ENCODE data around the gene PRG2.
"Not testable (repeated sequence)": the region's sequence is repeated elsewhere in the genome, so short reads cannot be mapped to it uniquely, and the experiment has no call there.

The PRG2 gene

GRCh38 chr11:57419146-57419545, 28.7 kb upstream of the PRG2 start:
- no peak for DNase-seq (ENCODE audit: low spot score)

DNA sequence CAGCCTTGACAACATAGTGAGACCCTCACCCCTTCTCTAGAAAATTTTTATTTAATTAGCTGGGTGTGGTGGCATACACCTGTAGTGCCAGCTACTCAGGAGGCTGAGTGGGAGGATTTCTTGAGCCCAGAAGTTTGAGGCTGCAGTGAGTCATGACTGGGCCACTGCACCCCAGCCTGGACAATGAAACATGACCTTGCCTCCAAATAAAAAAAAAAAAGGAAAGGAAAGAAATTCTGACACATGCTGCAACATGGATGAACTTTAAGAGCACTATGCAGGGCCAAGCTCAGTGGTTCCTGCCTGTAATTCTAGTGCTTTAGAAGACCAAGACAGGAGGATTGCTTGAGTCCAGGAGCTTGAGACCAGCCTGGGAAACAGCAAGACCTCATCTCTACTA, 27.7 kb upstream of the PRG2 start:
- no peak for DNase-seq (ENCODE audit: low spot score)

GRCh38 chr11:57417056-57417455, 26.6 kb upstream of the PRG2 start:
- DNase-seq (ENCODE audit: low spot score): no peak

DNA sequence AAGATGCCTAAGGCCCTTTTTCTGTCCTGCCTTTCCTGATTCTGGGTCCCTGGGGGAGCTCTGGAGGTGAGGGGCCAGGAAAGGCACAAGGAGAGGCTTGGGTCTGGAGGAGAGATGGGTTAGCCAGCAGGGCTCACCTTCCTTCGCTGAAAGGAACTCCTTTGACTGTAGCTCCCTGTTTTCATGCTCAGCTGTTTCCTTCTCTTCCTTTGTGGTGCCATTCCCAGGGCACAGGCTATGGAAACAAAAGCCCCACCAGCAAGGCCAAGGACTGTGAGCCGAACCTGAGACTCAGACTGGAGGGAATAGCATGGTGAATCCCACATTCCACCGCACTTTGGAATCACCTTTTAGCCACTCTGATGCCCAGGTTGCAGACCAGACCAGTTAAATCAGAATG, 26.0 kb upstream of the PRG2 start:
- no peak for DNase-seq (ENCODE audit: low spot score)

- no peak for DNase-seq (ENCODE audit: low spot score)
Measured at GRCh38 chr11:57414612-57415212, 24.3 kb upstream of the PRG2 start.

DNA sequence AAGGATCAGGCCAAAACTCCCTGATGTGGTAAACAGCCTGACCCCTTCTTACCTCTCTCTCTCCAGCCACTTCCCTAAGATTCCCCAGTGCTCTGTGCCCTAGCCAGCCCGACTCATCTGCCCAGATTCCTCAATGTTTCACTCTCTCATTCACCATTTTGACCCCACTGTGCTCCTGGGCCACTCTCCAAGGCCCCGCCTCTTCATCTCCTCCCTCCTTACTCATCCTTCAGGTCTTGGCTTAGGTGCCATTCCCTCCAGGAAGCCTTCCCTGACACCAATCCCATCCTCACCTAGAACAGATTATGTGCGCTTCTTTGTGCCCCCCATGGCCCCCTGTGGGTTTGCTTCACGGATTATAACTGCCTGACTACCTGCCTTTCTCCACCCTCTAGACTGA, 23.2 kb upstream of the PRG2 start:
- DNase-seq (ENCODE audit: low spot score): no peak

GRCh38 chr11:57410287-57410686, 19.8 kb upstream of the PRG2 start:
- no peak for DNase-seq (ENCODE audit: low spot score)

GRCh38 chr11:57409321-57410100, 19.1 kb upstream of the PRG2 start:
- DNase-seq (ENCODE audit: low spot score): no peak

DNA sequence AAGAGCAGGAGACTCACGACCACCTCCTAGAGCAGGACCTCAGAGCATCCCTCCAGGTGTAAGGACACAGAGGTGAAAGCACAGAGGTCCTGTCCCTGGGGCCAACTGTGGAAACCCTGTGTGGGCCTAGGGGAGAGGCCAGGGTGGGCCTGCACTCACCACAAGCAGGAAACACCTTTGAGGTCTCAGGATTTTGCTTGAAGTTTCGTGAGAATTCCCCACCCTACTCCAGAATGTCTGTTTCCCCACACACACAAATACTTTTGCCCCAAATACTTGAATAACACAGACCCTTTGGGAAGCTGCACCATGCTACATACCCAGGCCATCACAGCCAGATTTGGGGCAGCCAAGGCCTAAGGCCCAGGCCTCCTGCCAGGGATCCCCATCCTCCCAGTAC, 18.3 kb upstream of the PRG2 start:
- no peak for DNase-seq (ENCODE audit: low spot score)

DNA sequence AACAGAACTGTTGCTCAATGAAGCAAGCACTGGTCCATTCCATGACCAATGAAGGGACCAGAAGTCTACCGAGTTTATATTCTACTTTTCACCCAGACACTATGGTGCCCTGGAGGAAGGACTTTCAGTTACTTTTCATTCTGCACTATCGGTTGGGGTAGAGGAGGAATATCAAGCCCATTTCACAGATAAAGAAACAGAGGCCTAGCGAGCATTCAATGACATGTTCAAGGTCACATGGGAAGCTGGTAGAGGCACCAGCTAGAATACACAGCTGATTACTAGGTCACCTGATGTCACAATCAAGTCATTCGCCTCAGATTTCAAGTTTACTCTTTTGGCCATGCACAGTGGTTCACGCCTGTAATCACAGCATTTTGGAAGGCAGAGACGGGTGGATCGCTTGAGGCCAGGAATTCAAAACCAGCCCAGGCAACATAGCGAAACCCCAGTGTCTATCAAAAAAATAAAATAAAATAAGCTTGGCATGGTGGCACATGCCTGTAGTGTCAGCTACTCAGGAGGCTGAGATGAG, 17.6 kb upstream of the PRG2 start:
- DNase-seq (ENCODE audit: low spot score): no peak

- no peak for DNase-seq (ENCODE audit: low spot score)
Measured at GRCh38 chr11:57407010-57407920, 16.8 kb upstream of the PRG2 start.

DNA sequence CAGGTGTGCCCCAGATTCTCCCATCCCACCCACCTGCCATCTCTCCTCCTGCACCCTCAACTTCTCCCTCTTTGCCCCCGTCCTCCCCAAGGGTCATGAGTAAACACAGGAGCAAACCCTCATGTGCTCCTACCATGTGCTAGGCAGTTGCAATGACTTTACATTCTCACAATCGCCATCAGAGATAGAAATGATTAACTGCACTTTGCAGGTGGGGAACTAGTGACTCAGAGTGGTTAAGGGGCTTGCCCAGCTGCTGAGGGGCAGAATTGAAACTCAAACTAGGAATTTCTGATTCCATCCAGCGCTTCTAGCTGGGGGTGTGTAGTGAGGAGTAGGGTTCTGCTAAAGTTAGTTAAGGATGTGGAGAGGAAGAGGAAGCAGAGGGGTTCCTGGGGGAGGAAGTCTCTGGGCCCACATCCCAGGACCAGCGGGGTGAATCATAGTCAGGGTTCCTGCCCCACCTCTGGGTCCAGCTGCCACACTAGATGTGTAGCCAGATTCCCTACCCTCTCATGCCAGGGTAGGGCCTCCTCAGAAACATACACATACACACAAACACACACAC, 16.0 kb upstream of the PRG2 start:
- no peak for DNase-seq (ENCODE audit: low spot score)

DNA sequence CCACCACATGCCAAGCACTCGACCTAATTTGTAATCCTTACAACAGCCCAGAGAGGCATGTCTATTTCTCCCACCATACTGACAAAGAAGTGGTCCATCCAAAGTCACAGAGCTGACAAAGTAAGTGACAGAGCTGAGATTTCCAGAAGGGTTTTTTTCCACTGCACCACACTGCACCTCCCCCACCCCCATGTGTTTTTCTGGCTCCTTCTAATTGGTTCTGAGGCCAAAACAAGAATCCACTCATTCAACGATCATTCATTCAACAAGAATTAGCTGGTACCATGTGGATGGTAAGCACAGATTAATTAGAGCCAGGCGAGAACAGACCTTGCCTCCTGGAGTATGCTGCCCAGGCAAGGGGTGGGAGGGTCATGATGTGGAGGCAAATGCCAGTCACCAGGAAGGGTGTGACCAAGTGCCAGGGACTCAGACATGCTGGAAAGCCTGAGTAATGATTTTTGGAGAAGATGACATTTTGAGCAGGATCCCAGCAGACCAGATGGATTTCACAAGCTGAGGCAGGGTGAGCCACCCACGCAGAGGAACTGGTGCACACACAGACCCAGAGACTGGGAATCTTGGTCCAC, 14.9 kb upstream of the PRG2 start:
- no peak for DNase-seq (ENCODE audit: low spot score)

DNA sequence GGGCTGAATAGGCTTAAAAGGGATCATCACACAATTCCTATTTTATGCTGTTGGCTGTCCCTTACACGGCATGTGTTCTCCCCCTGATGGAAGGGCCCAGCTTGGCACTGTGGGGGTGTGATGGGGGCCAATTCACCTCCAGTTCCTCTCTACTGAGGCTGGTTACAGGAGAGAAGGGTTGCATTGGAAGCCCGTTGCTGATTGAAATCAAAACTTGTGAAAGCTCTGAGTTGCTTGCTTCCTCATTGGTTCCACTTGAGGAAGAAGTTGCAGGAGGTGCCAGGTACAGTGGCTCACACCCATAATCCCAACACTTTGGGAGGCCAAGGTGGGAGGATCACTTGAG, 13.3 kb upstream of the PRG2 start:
- no peak for DNase-seq (ENCODE audit: low spot score)

- not testable (repeated sequence) for DNase-seq (ENCODE audit: low spot score)
Measured at GRCh38 chr11:57403003-57403801, 12.8 kb upstream of the PRG2 start.

DNA sequence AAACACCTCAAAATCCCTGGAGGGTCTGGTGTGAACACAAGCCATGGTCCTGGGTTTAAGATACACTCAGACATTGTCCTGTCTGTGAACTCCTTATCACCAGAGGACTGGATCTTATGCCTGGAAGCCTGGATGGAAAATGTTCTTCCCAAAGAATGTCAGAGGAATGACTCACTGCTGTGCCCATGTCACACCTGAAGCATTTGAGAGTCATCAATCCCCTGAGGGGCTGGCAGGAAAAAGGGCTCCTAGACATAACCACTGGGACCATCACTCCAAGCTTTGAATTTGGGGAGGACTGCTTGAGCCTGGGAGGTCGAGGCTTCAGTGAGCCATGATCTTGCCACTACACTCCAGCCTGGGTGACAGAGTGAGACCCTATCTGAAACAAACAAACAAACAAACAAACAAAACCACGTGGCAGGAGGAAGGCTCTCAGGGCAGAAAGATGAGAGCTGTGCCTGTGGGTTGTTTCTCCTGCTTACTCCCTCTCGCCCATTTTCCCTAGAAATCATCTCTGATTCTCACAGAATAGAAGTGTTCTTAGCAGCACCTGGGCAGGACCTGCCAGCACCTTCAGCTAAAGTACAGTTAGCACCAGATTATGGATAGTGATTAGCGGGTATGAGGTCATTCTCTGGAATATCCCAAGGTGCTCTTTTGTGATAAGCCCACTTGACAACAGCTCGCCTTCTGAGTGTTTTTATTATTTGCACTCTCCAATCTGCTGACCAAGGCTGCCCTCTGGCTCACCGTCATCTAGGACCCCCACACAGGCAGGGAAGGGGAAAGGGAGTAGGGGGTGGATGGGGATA, 11.9 kb upstream of the PRG2 start:
- DNase-seq (ENCODE audit: low spot score): no peak

DNA sequence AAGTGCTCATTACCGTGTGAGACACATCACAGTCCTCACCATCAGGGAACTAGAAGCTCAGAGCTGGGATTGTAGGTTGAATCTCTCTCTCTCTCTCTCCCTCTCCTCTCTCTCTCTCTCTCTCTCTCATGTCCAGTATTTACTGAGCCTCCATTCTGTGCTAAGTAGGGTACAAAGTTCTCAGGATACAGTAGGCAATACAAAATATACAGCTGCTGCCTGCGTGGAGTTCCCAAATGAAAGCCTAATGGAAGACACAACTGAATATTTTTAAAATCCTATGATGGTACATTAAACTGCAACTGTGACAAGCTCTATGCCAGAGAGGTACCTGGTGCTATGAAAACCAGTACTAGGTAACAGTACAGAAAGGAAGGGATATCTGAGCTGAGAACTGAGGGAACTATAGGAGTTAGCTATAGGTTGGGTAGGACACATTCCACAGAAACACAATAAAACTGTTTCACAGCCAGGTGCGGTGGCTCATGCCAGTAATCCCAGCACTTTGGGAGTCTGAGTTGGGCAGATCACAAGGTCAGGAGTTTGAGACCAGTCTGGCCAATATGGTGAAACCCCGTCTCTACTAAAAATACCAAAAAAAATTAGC, 9.6 kb upstream of the PRG2 start:
- DNase-seq (ENCODE audit: low spot score): no peak

DNA sequence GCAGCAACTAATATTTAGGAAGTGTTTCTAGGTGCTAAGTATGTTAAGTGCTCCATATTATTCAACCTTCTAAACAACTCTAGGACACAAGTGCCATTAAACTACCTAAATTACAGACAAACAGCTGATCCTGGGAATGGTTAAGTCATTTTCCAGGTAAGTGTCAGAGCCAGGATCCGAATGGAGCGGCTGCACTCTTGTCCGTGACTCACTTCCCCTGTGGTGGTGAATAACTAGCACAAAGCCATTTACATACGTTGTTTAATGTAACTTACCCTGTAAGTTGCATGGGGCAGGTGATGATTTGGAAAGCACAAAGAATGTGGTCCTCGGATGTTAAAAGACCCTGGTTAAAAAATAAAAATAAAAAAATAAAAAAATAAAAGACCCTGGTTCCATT, 8.8 kb upstream of the PRG2 start:
- DNase-seq (ENCODE audit: low spot score): no peak

GRCh38 chr11:57397394-57397990, 7.0 kb upstream of the PRG2 start:
- no peak for DNase-seq (ENCODE audit: low spot score)

Data from germinal center (tissue), 1 donor.